Sigmoid colon (tissue), 4 donors: ENCODE data around the gene WASF3.

Experiments
- EP300 ChIP-seq, 4 donors: sonication (generic); formaldehyde crosslinking; IDR thresholded peaks; one replicate each; pipeline ENCODE4 v1.6.1; 2017; ENCODE audit warnings: antibody characterized with exemption in 4 of 4
- POLR2AphosphoS5 ChIP-seq, 4 donors: sonication (generic); formaldehyde crosslinking; IDR thresholded peaks; one replicate each; pipeline ENCODE4 v1.6.1; 2017; ENCODE audit warnings: antibody characterized with exemption in 4 of 4
- TF ChIP-seq, protein P1 (sequence below), 4 experiments: fragments of 450-650 bp in 3 of 4; fragments of 200-600 bp in 1 of 4; IDR thresholded peaks; one replicate each; pipeline ENCODE4 v1.5.1; 2016 to 2019; ENCODE audit warnings: antibody characterized with exemption in 4 of 4, mild to moderate bottlenecking in 3 of 4, moderate library complexity in 2 of 4

DNA sequence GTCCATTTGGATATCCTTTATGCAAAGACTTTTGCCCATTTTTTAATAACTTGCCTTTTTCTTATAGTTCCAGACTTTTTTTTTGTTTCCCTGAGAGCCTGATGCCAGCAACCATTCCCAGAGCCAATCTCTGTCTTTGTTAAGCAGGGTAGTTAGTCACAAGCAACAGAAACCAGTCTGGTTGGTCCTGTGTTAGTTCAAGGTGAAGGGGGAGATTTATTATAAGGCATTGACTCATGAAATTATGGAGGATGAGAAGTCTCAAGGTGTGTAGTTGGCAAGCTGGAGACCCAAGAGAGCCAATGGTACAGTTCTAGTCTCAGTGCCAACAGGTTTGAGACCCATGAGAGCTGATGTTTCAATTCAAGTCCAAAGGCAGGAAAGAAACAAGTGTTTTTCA is 170.2 kb downstream of the WASF3 start:
- TF ChIP-seq, protein P1, sequence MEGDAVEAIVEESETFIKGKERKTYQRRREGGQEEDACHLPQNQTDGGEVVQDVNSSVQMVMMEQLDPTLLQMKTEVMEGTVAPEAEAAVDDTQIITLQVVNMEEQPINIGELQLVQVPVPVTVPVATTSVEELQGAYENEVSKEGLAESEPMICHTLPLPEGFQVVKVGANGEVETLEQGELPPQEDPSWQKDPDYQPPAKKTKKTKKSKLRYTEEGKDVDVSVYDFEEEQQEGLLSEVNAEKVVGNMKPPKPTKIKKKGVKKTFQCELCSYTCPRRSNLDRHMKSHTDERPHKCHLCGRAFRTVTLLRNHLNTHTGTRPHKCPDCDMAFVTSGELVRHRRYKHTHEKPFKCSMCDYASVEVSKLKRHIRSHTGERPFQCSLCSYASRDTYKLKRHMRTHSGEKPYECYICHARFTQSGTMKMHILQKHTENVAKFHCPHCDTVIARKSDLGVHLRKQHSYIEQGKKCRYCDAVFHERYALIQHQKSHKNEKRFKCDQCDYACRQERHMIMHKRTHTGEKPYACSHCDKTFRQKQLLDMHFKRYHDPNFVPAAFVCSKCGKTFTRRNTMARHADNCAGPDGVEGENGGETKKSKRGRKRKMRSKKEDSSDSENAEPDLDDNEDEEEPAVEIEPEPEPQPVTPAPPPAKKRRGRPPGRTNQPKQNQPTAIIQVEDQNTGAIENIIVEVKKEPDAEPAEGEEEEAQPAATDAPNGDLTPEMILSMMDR (IDR thresholded peaks at IDR 0.05): no peak
- TF ChIP-seq POLR2AphosphoS5 (IDR thresholded peaks at IDR 0.05): no peak
- no peak for TF ChIP-seq EP300 (IDR thresholded peaks at IDR 0.05)
